ENCODE measurements around the gene INPP4A. TPM values are rescaled to one million over a fixed set of nuclear protein-coding genes. Genes with fewer than 3 reads are reported as not detected.

The INPP4A gene
- total and polyA plus RNA-seq, 2 donors (not counting 3 experiments of a cell fraction or from before 2014, with no cell fraction given) = 14.9 to 28.8 TPM

DNA sequence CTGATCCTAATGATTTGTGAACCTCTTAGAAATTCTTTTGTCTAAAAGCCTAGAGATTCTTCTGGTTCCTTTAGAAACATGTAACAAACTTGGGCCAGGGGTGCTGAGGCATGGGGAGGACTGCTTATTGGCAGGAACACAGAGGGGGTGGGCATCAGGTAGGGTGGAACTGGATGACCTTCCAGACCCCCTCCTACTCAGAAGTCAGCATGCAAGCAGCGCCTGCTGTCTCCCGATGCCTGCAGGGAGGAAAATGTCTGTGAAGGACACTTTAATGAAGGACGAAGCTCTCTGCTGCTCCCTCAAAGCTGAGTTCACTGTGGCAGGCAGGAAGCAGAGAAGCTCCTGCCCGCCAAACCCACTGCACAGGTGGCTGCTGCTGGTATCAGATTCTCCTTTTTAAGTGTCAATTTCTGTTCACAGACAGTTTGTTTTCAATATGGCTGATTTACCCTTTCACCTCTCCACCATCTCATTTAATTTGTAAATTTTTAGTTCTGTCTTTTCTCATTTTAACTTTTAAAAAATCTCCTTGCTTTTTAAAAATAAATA lies 144.3 kb downstream of the INPP4A start:
- TF ChIP-seq POLR2A (IDR thresholded peaks at IDR 0.05; ENCODE audit: low read depth, low read length) = no peak
- no peak for TF ChIP-seq FOS (IDR thresholded peaks at IDR 0.05; ENCODE audit: borderline replicate concordance, insufficient read depth, low read length)
- no peak overlapping the region for H3K4me3 ChIP-seq (replicated peaks in 1 of 3; ENCODE audit: insufficient read depth in 1 of 3, low read depth in 1 of 3, low read length in 3 of 3)
- CTCF ChIA-PET = no interaction called here
- H3K27me3 ChIP-seq (ENCODE audit: control insufficient read depth in 2 of 2, insufficient read depth in 2 of 2, low read length in 2 of 2) = no peaks in the 10 kb centered on the region
- POLR2A ChIA-PET = no interaction called here
- no peak overlapping the region for H3K4me2 ChIP-seq (ENCODE audit: insufficient read depth, low read length)
- no peak for FAIRE-seq
- no peaks in the 10 kb centered on the region for H4K20me1 ChIP-seq (replicated peaks; ENCODE audit: control insufficient read depth, extremely low read depth, insufficient read depth, low read length)
- H3K79me2 ChIP-seq (ENCODE audit: control insufficient read depth, insufficient read depth, low read length) = no peaks in the 10 kb centered on the region
- no peaks in the 10 kb centered on the region for H3K9me3 ChIP-seq (replicated peaks; ENCODE audit: control insufficient read depth, insufficient read depth, low read length)
- H3K27ac ChIP-seq (ENCODE audit: insufficient read depth, low read depth, low read length) = no peak overlapping the region
- no TSS peak for BruUV-seq (replicated peaks)
- intact Hi-C loops (cut with micrococcal nuclease) (no loop called here), dilution Hi-C loops (cut with MboI; ENCODE audit: extremely low pct_ligation_motif_present, low sequenced_read_pairs) (no loop called here)
- H3K36me3 ChIP-seq (ENCODE audit: control insufficient read depth in 2 of 2, extremely low read depth in 1 of 2, insufficient read depth in 2 of 2, low read length in 2 of 2) = peaks cover 0 to 10% of the 10 kb centered on the region in 2 experiments
- no peak overlapping the region for H2AFZ ChIP-seq (ENCODE audit: low read depth, low read length)
- no peaks in the 10 kb centered on the region for H3K9me1 ChIP-seq (replicated peaks; ENCODE audit: control insufficient read depth, extremely low read depth, insufficient read depth, low read length)
- no peak for DNase-seq (ENCODE audit: low read depth, low spot score)
- no peaks in the 10 kb centered on the region for H3K4me1 ChIP-seq (ENCODE audit: control insufficient read depth, extremely low read depth, insufficient read depth, low read length)
- H3K9ac ChIP-seq (replicated peaks; ENCODE audit: extremely low read depth, insufficient read depth, low read length) = no peak overlapping the region

DNA sequence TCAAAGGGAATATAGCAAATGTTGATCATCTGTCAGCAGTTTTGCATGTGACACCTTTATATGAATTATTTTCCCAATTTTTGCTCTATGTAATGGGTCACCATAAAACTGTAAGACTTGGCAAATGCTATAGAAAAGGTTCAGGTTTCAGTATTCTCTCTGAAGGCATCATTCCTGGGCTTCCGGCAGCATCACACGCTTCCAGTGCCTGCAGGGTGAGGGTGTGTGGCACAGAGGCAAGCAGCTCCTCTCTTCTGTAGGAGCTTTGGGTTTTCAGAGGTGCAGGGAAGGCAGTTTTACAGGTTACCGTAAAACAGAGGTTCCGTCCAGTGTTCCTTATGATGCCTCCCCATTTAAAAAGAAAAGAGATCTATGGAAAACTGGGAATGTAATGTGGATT lies 144.8 kb downstream of the INPP4A start:
- Histone ChIP-seq H3K9me1 (replicated peaks; ENCODE audit: control insufficient read depth, extremely low read depth, insufficient read depth, low read length) (no peaks in the 10 kb centered on the region), H3K4me2 (ENCODE audit: insufficient read depth, low read length) (no peak overlapping the region), H3K9me3 (replicated peaks; ENCODE audit: control insufficient read depth, insufficient read depth, low read length) (no peaks in the 10 kb centered on the region), H3K27ac (ENCODE audit: insufficient read depth, low read depth, low read length) (no peak overlapping the region), H3K4me1 (ENCODE audit: control insufficient read depth, extremely low read depth, insufficient read depth, low read length) (no peaks in the 10 kb centered on the region), H2AFZ (ENCODE audit: low read depth, low read length) (no peak overlapping the region), H3K79me2 (ENCODE audit: control insufficient read depth, insufficient read depth, low read length) (no peaks in the 10 kb centered on the region), H4K20me1 (replicated peaks; ENCODE audit: control insufficient read depth, extremely low read depth, insufficient read depth, low read length) (no peaks in the 10 kb centered on the region), H3K36me3 (ENCODE audit: control insufficient read depth in 2 of 2, extremely low read depth in 1 of 2, insufficient read depth in 2 of 2, low read length in 2 of 2) (peaks cover 0 to 8% of the 10 kb centered on the region in 2 experiments), H3K27me3 (ENCODE audit: control insufficient read depth in 2 of 2, insufficient read depth in 2 of 2, low read length in 2 of 2) (no peaks in the 10 kb centered on the region), H3K9ac (replicated peaks; ENCODE audit: extremely low read depth, insufficient read depth, low read length) (no peak overlapping the region), H3K4me3 (replicated peaks in 1 of 3; ENCODE audit: insufficient read depth in 1 of 3, low read depth in 1 of 3, low read length in 3 of 3) (no peak overlapping the region)
- no peak for FAIRE-seq
- no peak for DNase-seq (ENCODE audit: low read depth, low spot score)
- TF ChIP-seq EZH2 (IDR thresholded peaks at IDR 0.05; ENCODE audit: borderline replicate concordance, low read depth, low read length, severe bottlenecking) = no peak
- intact Hi-C loops (cut with micrococcal nuclease) (no loop called here), dilution Hi-C loops (cut with MboI; ENCODE audit: extremely low pct_ligation_motif_present, low sequenced_read_pairs) (no loop called here)
- ChIA-PET CTCF (interaction anchor here (3.0 kb wide), 1 partner anchor 13 kb away, joined by 15 read pairs; no protein-coding TSS in a partner anchor), POLR2A (no interaction called here)
- no TSS peak for BruUV-seq (replicated peaks)

Measured in endothelial cell of umbilical vein (primary cell).